ENCODE measurements around the gene HSPD1. TPM values are rescaled to one million over a fixed set of nuclear protein-coding genes. Genes with fewer than 3 reads are reported as not detected.
A peak's percentile ranks its signal among the peaks of the same experiment; 100 is the strongest.

The HSPD1 gene
- total RNA-seq, 1 donor from 2014 or later, result 150 TPM

DNA sequence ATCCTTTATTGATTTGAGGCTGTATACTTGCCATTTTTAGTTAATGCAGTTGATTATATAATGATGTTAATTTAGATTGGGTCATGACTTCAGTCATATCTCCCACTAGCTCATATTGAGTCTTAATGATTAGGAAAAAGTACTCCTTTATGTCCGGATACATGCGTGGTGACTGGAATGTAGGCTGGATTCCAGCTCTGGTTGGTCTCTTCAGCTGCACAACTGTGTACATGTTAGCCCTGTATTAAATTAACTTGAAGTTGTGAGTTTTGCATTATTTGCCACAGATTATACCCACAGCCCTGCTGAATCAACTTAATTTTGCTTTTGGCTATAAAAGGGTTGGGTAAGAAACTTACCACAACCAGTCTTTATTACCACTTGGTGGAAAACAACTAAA lies 38.8 kb upstream of the HSPD1 start:
- Histone ChIP-seq H3K4me1 (no peaks in the 10 kb centered on the region), H3K9me3 (no peaks in the 10 kb centered on the region), H3K27me3 (ENCODE audit: low read depth) (no peaks in the 10 kb centered on the region), H3K36me3 (peaks cover 64% of the 10 kb centered on the region), H3K27ac (no peak overlapping the region), H3K4me3 (no peak overlapping the region)
- TF ChIP-seq, protein P1, sequence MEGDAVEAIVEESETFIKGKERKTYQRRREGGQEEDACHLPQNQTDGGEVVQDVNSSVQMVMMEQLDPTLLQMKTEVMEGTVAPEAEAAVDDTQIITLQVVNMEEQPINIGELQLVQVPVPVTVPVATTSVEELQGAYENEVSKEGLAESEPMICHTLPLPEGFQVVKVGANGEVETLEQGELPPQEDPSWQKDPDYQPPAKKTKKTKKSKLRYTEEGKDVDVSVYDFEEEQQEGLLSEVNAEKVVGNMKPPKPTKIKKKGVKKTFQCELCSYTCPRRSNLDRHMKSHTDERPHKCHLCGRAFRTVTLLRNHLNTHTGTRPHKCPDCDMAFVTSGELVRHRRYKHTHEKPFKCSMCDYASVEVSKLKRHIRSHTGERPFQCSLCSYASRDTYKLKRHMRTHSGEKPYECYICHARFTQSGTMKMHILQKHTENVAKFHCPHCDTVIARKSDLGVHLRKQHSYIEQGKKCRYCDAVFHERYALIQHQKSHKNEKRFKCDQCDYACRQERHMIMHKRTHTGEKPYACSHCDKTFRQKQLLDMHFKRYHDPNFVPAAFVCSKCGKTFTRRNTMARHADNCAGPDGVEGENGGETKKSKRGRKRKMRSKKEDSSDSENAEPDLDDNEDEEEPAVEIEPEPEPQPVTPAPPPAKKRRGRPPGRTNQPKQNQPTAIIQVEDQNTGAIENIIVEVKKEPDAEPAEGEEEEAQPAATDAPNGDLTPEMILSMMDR (IDR thresholded peaks at IDR 0.05), result no peak
- no peak for DNase-seq
- intact Hi-C loops (cut with DNase I), result no loop called here
- ATAC-seq, result no peak

DNA sequence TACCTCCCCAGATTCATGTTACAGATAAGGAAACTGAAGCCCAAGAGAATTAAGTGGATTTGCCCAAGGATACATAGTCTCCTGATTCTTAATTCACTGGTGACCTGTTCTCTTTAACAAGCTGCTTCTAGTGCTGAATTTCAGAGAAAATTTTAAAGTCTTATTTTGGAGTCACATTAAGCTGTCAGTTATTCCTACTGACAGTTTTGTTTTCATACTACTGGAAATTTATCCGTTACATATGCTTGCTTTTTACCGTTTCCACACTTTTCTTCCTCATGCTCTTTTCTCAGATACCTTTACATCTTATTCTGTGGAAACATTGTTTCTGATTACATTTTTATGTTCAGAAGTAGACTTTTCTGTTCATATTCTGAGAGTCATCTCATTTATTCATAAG lies 17.5 kb upstream of the HSPD1 start:
- Histone ChIP-seq H3K9me3 (no peaks in the 10 kb centered on the region), H3K27me3 (ENCODE audit: low read depth) (no peaks in the 10 kb centered on the region), H3K4me1 (peaks cover 30% of the 10 kb centered on the region), H3K36me3 (peaks cover 4% of the 10 kb centered on the region), H3K4me3 (peak overlapping the region; percentile 93), H3K27ac (no peak overlapping the region)
- TF ChIP-seq, protein P1 (IDR thresholded peaks at IDR 0.05), result no peak
- intact Hi-C loops (cut with DNase I), result no loop called here
- DNase-seq (no peak), ATAC-seq (no peak)

DNA sequence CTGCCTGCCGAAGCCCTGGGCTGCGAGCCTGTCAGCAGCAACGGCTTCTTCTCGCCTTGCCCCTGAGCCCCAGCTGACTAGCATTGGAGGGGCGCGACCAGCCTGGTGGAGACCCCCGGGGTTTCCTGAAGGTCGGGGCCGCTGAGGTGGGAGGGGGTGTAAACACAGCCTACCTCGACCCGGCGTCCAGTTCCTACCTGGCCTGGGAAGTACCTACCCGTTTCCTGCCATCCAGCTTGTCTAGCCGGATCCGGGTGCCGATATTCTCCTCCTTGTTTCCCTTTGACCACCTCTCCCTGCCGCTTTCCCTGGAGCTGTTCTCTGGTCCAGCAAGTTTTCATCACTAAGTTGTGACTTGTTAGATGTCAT lies 16.7 kb upstream of the HSPD1 start:
- Histone ChIP-seq H3K36me3 (peaks cover 4% of the 10 kb centered on the region), H3K4me3 (peak overlapping the region; percentile 93), H3K27ac (peak overlapping the region; percentile 95), H3K27me3 (ENCODE audit: low read depth) (no peaks in the 10 kb centered on the region), H3K4me1 (peaks cover 30% of the 10 kb centered on the region), H3K9me3 (no peaks in the 10 kb centered on the region)
- TF ChIP-seq, protein P1 (IDR thresholded peaks at IDR 0.05), result no peak
- DNase-seq (no peak), ATAC-seq (peak; percentile 31 to 56)
- intact Hi-C loops (cut with DNase I), result no loop called here

DNA sequence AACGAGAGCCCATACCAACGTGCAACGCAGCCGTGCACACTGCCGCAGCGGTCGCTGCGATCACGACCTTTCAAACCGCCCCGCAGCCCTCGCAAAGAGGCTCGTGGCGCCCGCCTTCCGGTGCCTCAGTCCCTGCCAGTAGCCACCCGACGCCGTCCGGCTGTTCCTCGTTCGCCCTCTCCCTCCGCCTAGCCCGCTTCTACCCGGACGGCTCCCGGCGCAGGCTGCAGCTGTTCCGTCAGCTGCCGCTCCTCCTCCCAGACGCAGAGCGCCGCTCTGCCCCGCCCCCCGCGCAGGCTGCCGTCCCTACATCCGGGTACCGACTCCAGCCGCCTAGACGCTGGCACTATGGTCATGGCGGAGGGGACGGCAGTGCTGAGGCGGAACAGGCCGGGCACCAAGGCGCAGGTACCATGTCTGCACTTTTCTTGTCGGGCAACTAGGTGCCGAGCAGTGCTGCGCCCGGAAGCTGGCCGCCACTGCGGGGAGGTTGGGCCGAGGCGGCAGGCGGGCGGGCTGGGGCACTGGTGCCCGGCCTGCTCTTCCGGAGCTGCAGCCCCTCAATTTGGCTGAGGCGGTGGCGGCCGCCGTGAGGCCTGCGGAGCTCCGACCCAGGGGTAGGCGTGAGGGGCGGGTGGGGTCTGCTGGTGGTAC lies 16.2 kb upstream of the HSPD1 start, which contains the start of gene MOB4:
Gene MOB4 (plus strand): TSS at position 328 of the 654 bp plus-strand sequence. CDS start 21 bp downstream, at position 349.
- DNase-seq, result peak; percentile 98
- peaks cover 4% of the 10 kb centered on the region for H3K36me3 ChIP-seq
- intact Hi-C loops (cut with DNase I), result no loop called here
- peak within 1 kb of the TSS; percentile 93 for H3K4me3 ChIP-seq
- peak within 1 kb of the TSS; percentile 95 for H3K27ac ChIP-seq
- TF ChIP-seq, protein P1 (IDR thresholded peaks at IDR 0.05), result no peak
- H3K4me1 ChIP-seq, result peaks cover 30% of the 10 kb centered on the region
- no peaks in the 10 kb centered on the region for H3K27me3 ChIP-seq (ENCODE audit: low read depth)
- no peaks in the 10 kb centered on the region for H3K9me3 ChIP-seq
- ATAC-seq, result peak; percentile 99 to 100

DNA sequence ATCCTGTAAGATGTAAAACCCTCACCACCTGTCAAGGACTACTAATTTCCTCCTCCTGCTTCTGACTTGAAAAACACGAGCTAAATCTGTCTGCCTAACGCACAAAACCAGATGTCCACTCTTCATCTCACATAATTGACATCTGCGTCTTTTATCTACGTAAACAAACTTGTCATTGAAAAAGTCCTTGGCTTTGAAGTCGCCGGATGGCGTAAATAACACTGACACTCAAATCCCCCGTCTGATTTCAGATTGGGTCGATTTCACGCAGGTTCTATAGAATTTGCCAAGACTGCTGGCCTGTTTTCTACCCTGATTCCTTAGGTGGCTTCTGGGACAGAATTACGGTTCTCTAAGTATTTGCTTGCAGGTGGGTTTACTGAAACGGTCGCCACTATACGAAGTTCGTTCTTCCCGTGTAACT lies 15.7 kb upstream of the HSPD1 start:
- ATAC-seq, result peak in 1 of 2 donors; percentile 1
- H3K27ac ChIP-seq, result peak overlapping the region; percentile 95
- no peaks in the 10 kb centered on the region for H3K9me3 ChIP-seq
- intact Hi-C loops (cut with DNase I), result no loop called here
- peak overlapping the region; percentile 93 for H3K4me3 ChIP-seq
- DNase-seq, result no peak
- no peaks in the 10 kb centered on the region for H3K27me3 ChIP-seq (ENCODE audit: low read depth)
- H3K4me1 ChIP-seq, result peaks cover 30% of the 10 kb centered on the region
- H3K36me3 ChIP-seq, result peaks cover 3% of the 10 kb centered on the region
- TF ChIP-seq, protein P1 (IDR thresholded peaks at IDR 0.05), result no peak

Measured in lower lobe of right lung (tissue), 2 donors.